Mesendoderm (in vitro differentiated cells): ENCODE results near the gene PROSER2.

Experiments used
- DNase-seq: peaks from one replicate; pipeline ENCODE4 v3.0.0; 2013
- H2AK5ac ChIP-seq: 2 replicates; pipeline ENCODE4 v1.6.1; 2013; ENCODE audit warnings: low read length, inconsistent platforms
- H2BK120ac ChIP-seq: 2 replicates; pipeline ENCODE4 v1.6.1; 2013; ENCODE audit warnings: low read depth, mild to moderate bottlenecking, low read length, moderate library complexity, mixed read lengths
- H2BK15ac ChIP-seq: replicated peaks from 2 replicates; pipeline ENCODE4 v1.6.1; 2013; ENCODE audit warnings: low read depth, mild to moderate bottlenecking, moderate library complexity
- H2BK5ac ChIP-seq: 2 replicates; pipeline ENCODE4 v1.6.1; 2013; ENCODE audit warnings: low read length, inconsistent platforms
- H3K18ac ChIP-seq: 2 replicates; pipeline ENCODE4 v1.6.1; 2013; ENCODE audit warnings: mild to moderate bottlenecking, low read length, mixed read lengths
- H3K23ac ChIP-seq: one replicate; pipeline ENCODE4 v1.6.1; 2013; ENCODE audit warnings: low read length
- H3K27ac ChIP-seq: 2 replicates; pipeline ENCODE4 v1.5.1; 2013; ENCODE audit warnings: low read depth, mild to moderate bottlenecking, inconsistent platforms, low read length, moderate library complexity
- H3K27me3 ChIP-seq: 2 replicates; pipeline ENCODE4 v1.6.1; 2013; ENCODE audit warnings: low read length, control low read depth, mild to moderate bottlenecking, inconsistent platforms; ENCODE audit not compliant: insufficient read depth, poor library complexity
- H3K36me3 ChIP-seq: 2 replicates; pipeline ENCODE4 v1.6.1; 2013; ENCODE audit warnings: low read length, inconsistent platforms; ENCODE audit not compliant: control insufficient read depth, insufficient read depth
- H3K4ac ChIP-seq: one replicate; pipeline ENCODE4 v1.6.1; 2013; ENCODE audit warnings: low read depth, mild to moderate bottlenecking, low read length, moderate library complexity
- H3K4me1 ChIP-seq: 2 replicates; pipeline ENCODE4 v1.6.1; 2013; ENCODE audit warnings: low read depth, low read length, inconsistent platforms; ENCODE audit not compliant: control insufficient read depth
- H3K4me2 ChIP-seq: 2 replicates; pipeline ENCODE4 v1.6.1; 2013; ENCODE audit warnings: low read length
- H3K4me3 ChIP-seq: 2 replicates; pipeline ENCODE4 v1.5.1; 2013; ENCODE audit warnings: mild to moderate bottlenecking, low read length
- H3K56ac ChIP-seq: one replicate; pipeline ENCODE4 v1.6.1; 2013; ENCODE audit warnings: low read length
- H3K79me1 ChIP-seq: 2 replicates; pipeline ENCODE4 v1.6.1; 2013; ENCODE audit warnings: low read length, inconsistent platforms
- H3K79me2 ChIP-seq: 2 replicates; pipeline ENCODE4 v1.6.1; 2013; ENCODE audit warnings: mild to moderate bottlenecking, low read length; ENCODE audit not compliant: control insufficient read depth, insufficient read depth
- H3K9ac ChIP-seq: 2 replicates; pipeline ENCODE4 v1.6.1; 2013; ENCODE audit warnings: low read length, inconsistent platforms
- H4K5ac ChIP-seq: one replicate; pipeline ENCODE4 v1.6.1; 2013; ENCODE audit warnings: low read length
- H4K8ac ChIP-seq: one replicate; pipeline ENCODE4 v1.6.1; 2013; ENCODE audit warnings: low read depth, mild to moderate bottlenecking, control low read depth, low read length, moderate library complexity
- WGBS: extraction: QIAGEN DNeasy Blood & Tissue Kit; methylation state at CpG from one replicate; pipeline ENCODE4 v1.1.7; 2013; ENCODE audit warnings: low lambda C conversion rate, missing lambda C conversion rate; ENCODE audit not compliant: insufficient coverage; ENCODE audit errors: extremely low coverage; 5-methylcytosine and 5-hydroxymethylcytosine counted together

Gene PROSER2

GRCh38 chr10:11870461-11870780, 47.3 kb downstream of the PROSER2 start:
- peak overlapping the region; percentile 76 for H4K8ac ChIP-seq
- no peak overlapping the region for H3K4me2 ChIP-seq
- H4K5ac ChIP-seq, result no peak overlapping the region
- H3K4ac ChIP-seq, result no peak overlapping the region
- no peak overlapping the region for H3K9ac ChIP-seq
- no peak overlapping the region for H2BK120ac ChIP-seq
- H3K23ac ChIP-seq, result no peak overlapping the region
- peaks cover 5% of the 10 kb centered on the region for H3K4me1 ChIP-seq
- no peak for DNase-seq
- no peak overlapping the region for H3K27ac ChIP-seq
- no peak overlapping the region for H3K56ac ChIP-seq
- H3K18ac ChIP-seq, result peak overlapping the region; percentile 2
- no peak overlapping the region for H2AK5ac ChIP-seq
- no peaks in the 10 kb centered on the region for H3K79me2 ChIP-seq
- H2BK5ac ChIP-seq, result no peak overlapping the region
- no CpG with 5 or more reads among the region's 8 CpGs for WGBS
- no peaks in the 10 kb centered on the region for H3K27me3 ChIP-seq
- H3K4me3 ChIP-seq, result no peak overlapping the region
- H3K79me1 ChIP-seq, result no peaks in the 10 kb centered on the region
- no peaks in the 10 kb centered on the region for H3K36me3 ChIP-seq
- no peak overlapping the region for H2BK15ac ChIP-seq

GRCh38 chr10:11870900-11871400, 47.8 kb downstream of the PROSER2 start:
- Histone ChIP-seq H3K4ac (no peak overlapping the region), H2AK5ac (no peak overlapping the region), H4K8ac (no peak overlapping the region), H3K27ac (no peak overlapping the region), H3K79me1 (no peaks in the 10 kb centered on the region), H3K18ac (no peak overlapping the region), H2BK15ac (no peak overlapping the region), H2BK120ac (no peak overlapping the region), H3K9ac (no peak overlapping the region), H4K5ac (no peak overlapping the region), H3K36me3 (no peaks in the 10 kb centered on the region), H3K79me2 (no peaks in the 10 kb centered on the region), H2BK5ac (no peak overlapping the region), H3K27me3 (no peaks in the 10 kb centered on the region), H3K56ac (no peak overlapping the region), H3K4me3 (no peak overlapping the region), H3K4me1 (peaks cover 6% of the 10 kb centered on the region), H3K4me2 (no peak overlapping the region), H3K23ac (no peak overlapping the region)
- no peak for DNase-seq
- WGBS, result 100% methylated on average over 2 of the region's 7 CpGs

- no peaks in the 10 kb centered on the region for H3K27me3 ChIP-seq
- no CpG with 5 or more reads among the region's 9 CpGs for WGBS
Observed at GRCh38 chr10:11871466-11871865, 48.3 kb downstream of the PROSER2 start.

GRCh38 chr10:11874568-11875493, 51.7 kb downstream of the PROSER2 start:
- H3K9ac ChIP-seq, result peak overlapping the region; percentile 36
- no peaks in the 10 kb centered on the region for H3K36me3 ChIP-seq
- H4K8ac ChIP-seq, result no peak overlapping the region
- peak overlapping the region; percentile 58 for H3K27ac ChIP-seq
- no peaks in the 10 kb centered on the region for H3K79me2 ChIP-seq
- H3K18ac ChIP-seq, result peak overlapping the region; percentile 85
- DNase-seq, result peak; percentile 95
- no peak overlapping the region for H2BK15ac ChIP-seq
- WGBS, result no CpG with 5 or more reads among the region's 20 CpGs
- no peak overlapping the region for H3K23ac ChIP-seq
- peak overlapping the region; percentile 44 for H3K4ac ChIP-seq
- no peak overlapping the region for H3K4me3 ChIP-seq
- peak overlapping the region; percentile 48 for H2BK120ac ChIP-seq
- H3K56ac ChIP-seq, result peak overlapping the region; percentile 69
- no peak overlapping the region for H4K5ac ChIP-seq
- peak overlapping the region; percentile 62 for H2BK5ac ChIP-seq
- H3K79me1 ChIP-seq, result no peaks in the 10 kb centered on the region
- no peaks in the 10 kb centered on the region for H3K27me3 ChIP-seq
- H3K4me2 ChIP-seq, result no peak overlapping the region
- H3K4me1 ChIP-seq, result peaks cover 6% of the 10 kb centered on the region
- no peak overlapping the region for H2AK5ac ChIP-seq

More at GRCh38 chr10:11871466-11871865, 48.3 kb downstream of the PROSER2 start:
- Histone ChIP-seq H3K18ac (no peak overlapping the region), H2AK5ac (no peak overlapping the region), H2BK5ac (no peak overlapping the region), H3K9ac (no peak overlapping the region), H3K79me2 (no peaks in the 10 kb centered on the region), H3K27ac (no peak overlapping the region), H3K79me1 (no peaks in the 10 kb centered on the region), H3K4ac (no peak overlapping the region), H2BK15ac (no peak overlapping the region), H3K4me3 (no peak overlapping the region), H4K5ac (no peak overlapping the region), H3K36me3 (no peaks in the 10 kb centered on the region), H4K8ac (no peak overlapping the region), H3K23ac (no peak overlapping the region), H3K56ac (no peak overlapping the region), H2BK120ac (no peak overlapping the region), H3K4me2 (no peak overlapping the region), H3K4me1 (peaks cover 6% of the 10 kb centered on the region)
- DNase-seq, result no peak

- Histone ChIP-seq H3K4me1 (peaks cover 6% of the 10 kb centered on the region), H2AK5ac (no peak overlapping the region), H2BK120ac (peak overlapping the region; percentile 48), H3K27ac (peak overlapping the region; percentile 58), H3K79me2 (no peaks in the 10 kb centered on the region), H3K4ac (peak overlapping the region; percentile 74), H3K4me3 (no peak overlapping the region), H3K18ac (peak overlapping the region; percentile 85), H3K23ac (no peak overlapping the region), H3K4me2 (no peak overlapping the region), H2BK5ac (peak overlapping the region; percentile 62), H3K56ac (peak overlapping the region; percentile 69), H2BK15ac (no peak overlapping the region), H3K27me3 (no peaks in the 10 kb centered on the region), H4K8ac (no peak overlapping the region), H3K36me3 (no peaks in the 10 kb centered on the region), H4K5ac (no peak overlapping the region), H3K79me1 (no peaks in the 10 kb centered on the region), H3K9ac (peak overlapping the region; percentile 28)
- WGBS, result no CpG with 5 or more reads among the region's 17 CpGs
- peak; percentile 85 for DNase-seq
Observed at GRCh38 chr10:11875494-11876281, 52.5 kb downstream of the PROSER2 start.
